DOHH2 (cell line): ENCODE results near the gene TMEM266.

Experiments used
- H3F3A ChIP-seq: fragments of 200-600 bp; sonication (generic), shearing (Covaris generic); 2 replicates; pipeline ENCODE4 v1.6.0; 2016; ENCODE audit warnings: antibody characterized with exemption, mild to moderate bottlenecking; ENCODE audit not compliant: control insufficient read depth, insufficient read depth
- H3K27ac ChIP-seq: fragments of 200-600 bp; sonication (generic); 2 replicates; pipeline ENCODE4 v1.5.1; 2014; ENCODE audit warnings: low read depth, mild to moderate bottlenecking, low read length, moderate library complexity
- H3K27me3 ChIP-seq: fragments of 200-600 bp; sonication (generic); 2 replicates; pipeline ENCODE4 v1.6.1; 2014; ENCODE audit warnings: mild to moderate bottlenecking, low read length, mixed read lengths; ENCODE audit not compliant: control insufficient read depth
- H3K36me3 ChIP-seq: fragments of 200-600 bp; sonication (generic); 2 replicates; pipeline ENCODE4 v1.6.1; 2014; ENCODE audit warnings: mild to moderate bottlenecking, low read length, moderate library complexity, mixed read lengths; ENCODE audit not compliant: control insufficient read depth
- H3K4me1 ChIP-seq: fragments of 200-600 bp; sonication (generic); 2 replicates; pipeline ENCODE4 v1.6.1; 2014; ENCODE audit warnings: mild to moderate bottlenecking, low read length, mixed read lengths; ENCODE audit not compliant: control insufficient read depth
- H3K4me2 ChIP-seq: fragments of 200-600 bp; sonication (generic); 2 replicates; pipeline ENCODE4 v1.6.0; 2014; ENCODE audit warnings: mild to moderate bottlenecking, low read length, moderate library complexity
- H3K4me3 ChIP-seq: fragments of 200-600 bp; sonication (generic); 2 replicates; pipeline ENCODE4 v1.5.1; 2014; ENCODE audit warnings: mild to moderate bottlenecking, low read length, mixed read lengths
- H3K79me2 ChIP-seq: fragments of 200-600 bp; sonication (generic); 2 replicates; pipeline ENCODE4 v1.6.1; 2014; ENCODE audit warnings: mild to moderate bottlenecking, low read length, mixed read lengths; ENCODE audit not compliant: control insufficient read depth
- H3K9me2 ChIP-seq: fragments of 200-600 bp; sonication (generic); replicated peaks from 2 replicates; pipeline ENCODE4 v1.6.1; 2014; ENCODE audit warnings: mild to moderate bottlenecking, low read length, mixed read lengths; ENCODE audit not compliant: control insufficient read depth
- H3K9me3 ChIP-seq: fragments of 200-600 bp; sonication (generic); 2 replicates; pipeline ENCODE4 v1.6.1; 2014; ENCODE audit warnings: antibody characterized with exemption, low read length, mixed read lengths; ENCODE audit not compliant: control insufficient read depth, insufficient read depth
- H4K20me1 ChIP-seq: fragments of 200-600 bp; sonication (generic); 2 replicates; pipeline ENCODE4 v1.6.0; 2014; ENCODE audit warnings: low read depth, mild to moderate bottlenecking, antibody characterized with exemption, low read length, moderate library complexity; ENCODE audit not compliant: control insufficient read depth, insufficient read depth
- EZH2phosphoT487 ChIP-seq: fragments of 200-600 bp; sonication (generic); IDR thresholded peaks from 2 replicates; pipeline ENCODE4 v1.6.1; 2017; ENCODE audit warnings: borderline replicate concordance, mild to moderate bottlenecking, antibody characterized with exemption, low read length, moderate library complexity, mixed read lengths
- TF ChIP-seq, protein P1 (sequence below): fragments of 200-600 bp; sonication (generic); IDR thresholded peaks from one replicate; pipeline ENCODE4 v1.5.1; 2014; ENCODE audit warnings: antibody characterized with exemption, mild to moderate bottlenecking, low read depth, low read length; ENCODE audit not compliant: poor library complexity, severe bottlenecking

The TMEM266 gene

GRCh38 chr15:76084256-76084655 lies 24.5 kb downstream of the TMEM266 start:
- no peak overlapping the region for H3K4me3 ChIP-seq
- H3K9me2 ChIP-seq, result no peaks in the 10 kb centered on the region
- no peaks in the 10 kb centered on the region for H3K4me1 ChIP-seq
- H4K20me1 ChIP-seq, result no peaks in the 10 kb centered on the region
- no peaks in the 10 kb centered on the region for H3K36me3 ChIP-seq
- peaks cover 8% of the 10 kb centered on the region for H3K27me3 ChIP-seq
- H3K4me2 ChIP-seq, result no peak overlapping the region
- no peaks in the 10 kb centered on the region for H3K9me3 ChIP-seq
- TF ChIP-seq, protein P1, sequence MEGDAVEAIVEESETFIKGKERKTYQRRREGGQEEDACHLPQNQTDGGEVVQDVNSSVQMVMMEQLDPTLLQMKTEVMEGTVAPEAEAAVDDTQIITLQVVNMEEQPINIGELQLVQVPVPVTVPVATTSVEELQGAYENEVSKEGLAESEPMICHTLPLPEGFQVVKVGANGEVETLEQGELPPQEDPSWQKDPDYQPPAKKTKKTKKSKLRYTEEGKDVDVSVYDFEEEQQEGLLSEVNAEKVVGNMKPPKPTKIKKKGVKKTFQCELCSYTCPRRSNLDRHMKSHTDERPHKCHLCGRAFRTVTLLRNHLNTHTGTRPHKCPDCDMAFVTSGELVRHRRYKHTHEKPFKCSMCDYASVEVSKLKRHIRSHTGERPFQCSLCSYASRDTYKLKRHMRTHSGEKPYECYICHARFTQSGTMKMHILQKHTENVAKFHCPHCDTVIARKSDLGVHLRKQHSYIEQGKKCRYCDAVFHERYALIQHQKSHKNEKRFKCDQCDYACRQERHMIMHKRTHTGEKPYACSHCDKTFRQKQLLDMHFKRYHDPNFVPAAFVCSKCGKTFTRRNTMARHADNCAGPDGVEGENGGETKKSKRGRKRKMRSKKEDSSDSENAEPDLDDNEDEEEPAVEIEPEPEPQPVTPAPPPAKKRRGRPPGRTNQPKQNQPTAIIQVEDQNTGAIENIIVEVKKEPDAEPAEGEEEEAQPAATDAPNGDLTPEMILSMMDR, result no peak
- TF ChIP-seq EZH2phosphoT487, result no peak
- H3K79me2 ChIP-seq, result no peaks in the 10 kb centered on the region
- no peaks in the 10 kb centered on the region for H3F3A ChIP-seq
- H3K27ac ChIP-seq, result no peak overlapping the region

DNA sequence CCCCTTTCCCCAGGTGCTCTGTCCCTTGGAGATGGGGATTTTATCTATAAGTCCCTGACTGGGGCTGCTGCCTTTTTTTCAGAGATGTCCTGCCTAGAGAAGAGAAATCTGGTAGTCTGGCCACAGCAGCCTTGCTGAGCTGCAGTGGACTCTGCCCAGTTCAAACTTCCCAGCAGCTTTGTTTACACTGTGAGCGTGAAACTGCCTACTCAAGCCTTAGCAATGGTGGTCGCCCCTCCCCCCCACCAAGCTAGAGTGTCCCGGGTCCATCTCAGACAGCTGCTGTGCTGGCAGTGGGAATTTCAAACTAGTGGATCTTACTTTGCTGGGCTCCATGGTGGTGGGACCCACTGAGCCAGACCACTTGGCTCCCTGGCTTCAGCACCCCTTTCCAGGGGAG lies 38.9 kb downstream of the TMEM266 start:
- H3K27me3 ChIP-seq, result peaks cover 4% of the 10 kb centered on the region; the same call in 1 of the 2 replicates
- H3F3A ChIP-seq, result no peaks in the 10 kb centered on the region
- no peaks in the 10 kb centered on the region for H4K20me1 ChIP-seq
- no peaks in the 10 kb centered on the region for H3K36me3 ChIP-seq
- H3K9me3 ChIP-seq, result no peaks in the 10 kb centered on the region
- no peaks in the 10 kb centered on the region for H3K4me1 ChIP-seq
- TF ChIP-seq, protein P1, result no peak
- TF ChIP-seq EZH2phosphoT487, result no peak
- H3K79me2 ChIP-seq, result no peaks in the 10 kb centered on the region
- no peak overlapping the region for H3K4me3 ChIP-seq
- H3K9me2 ChIP-seq, result no peaks in the 10 kb centered on the region
- no peak overlapping the region for H3K4me2 ChIP-seq
- H3K27ac ChIP-seq, result no peak overlapping the region

- H3F3A ChIP-seq, result no peaks in the 10 kb centered on the region
- H3K27me3 ChIP-seq, result peaks cover 4% of the 10 kb centered on the region; the same call in 1 of the 2 replicates
- no peaks in the 10 kb centered on the region for H3K36me3 ChIP-seq
- TF ChIP-seq EZH2phosphoT487, result no peak
- TF ChIP-seq, protein P1, result no peak
- no peaks in the 10 kb centered on the region for H3K4me1 ChIP-seq
- no peak overlapping the region for H3K4me3 ChIP-seq
- no peaks in the 10 kb centered on the region for H3K9me3 ChIP-seq
- H3K79me2 ChIP-seq, result no peaks in the 10 kb centered on the region
- H3K4me2 ChIP-seq, result no peak overlapping the region
- no peak overlapping the region for H3K27ac ChIP-seq
- no peaks in the 10 kb centered on the region for H4K20me1 ChIP-seq
- H3K9me2 ChIP-seq, result no peaks in the 10 kb centered on the region
These were observed 39.6 kb downstream of the TMEM266 start for GRCh38 chr15:76099388-76099787.
